Stimulated activated CD4-positive, alpha-beta T cell treated with anti-CD3 and anti-CD28 coated beads, Interleukin-12 subunit alpha, Interleukin-12 subunit beta, amount 100 ng/mL, for 4 hours (primary cell): ENCODE measurements around the gene USP7.
"Not testable (repeated sequence)": the region's sequence is repeated elsewhere in the genome, so short reads cannot be mapped to it uniquely, and the experiment has no call there.

Source experiments
- DNase-seq: peaks from one replicate; pipeline ENCODE4 v3.0.0-alpha.2; 2020

USP7 gene

GRCh38 chr16:8963821-8964441 is at the start of gene USP7:
Gene USP7 (minus strand): TSS chr16:8963906. CDS start chr16:8963285, 621 bp downstream.
- DNase-seq = peak; percentile 93

- no peak for DNase-seq
Measured at GRCh38 chr16:9013508-9013864, 49.8 kb upstream of the USP7 start.

- no peak for DNase-seq
Measured at GRCh38 chr16:9012848-9013507, 49.3 kb upstream of the USP7 start.

GRCh38 chr16:9012330-9012729 is 48.6 kb upstream of the USP7 start:
- DNase-seq = no peak

GRCh38 chr16:9008601-9009260 is 45.0 kb upstream of the USP7 start:
- peak; percentile 60 for DNase-seq

- no peak for DNase-seq
Measured at GRCh38 chr16:9007177-9007794, 43.6 kb upstream of the USP7 start.

- DNase-seq = no peak
Measured at GRCh38 chr16:9004183-9004582, 40.5 kb upstream of the USP7 start.

- DNase-seq = no peak
Measured at GRCh38 chr16:9003763-9004162, 40.1 kb upstream of the USP7 start.

- no peak for DNase-seq
Measured at GRCh38 chr16:9003322-9003721, 39.6 kb upstream of the USP7 start.

GRCh38 chr16:9002042-9002441 is 38.3 kb upstream of the USP7 start:
- no peak for DNase-seq

- no peak for DNase-seq
Measured at GRCh38 chr16:9000664-9001063, 37.0 kb upstream of the USP7 start.

GRCh38 chr16:8999800-9000199 is 36.1 kb upstream of the USP7 start:
- no peak for DNase-seq

- no peak for DNase-seq
Measured at GRCh38 chr16:8998108-8998507, 34.4 kb upstream of the USP7 start.

- no peak for DNase-seq
Measured at GRCh38 chr16:8996891-8997290, 33.2 kb upstream of the USP7 start.

GRCh38 chr16:8990445-8990844 is 26.7 kb upstream of the USP7 start:
- no peak for DNase-seq

- no peak for DNase-seq
Measured at GRCh38 chr16:8989099-8989878, 25.6 kb upstream of the USP7 start.

GRCh38 chr16:8986818-8987191 is 23.1 kb upstream of the USP7 start:
- no peak for DNase-seq

GRCh38 chr16:8986111-8986510 is 22.4 kb upstream of the USP7 start:
- no peak for DNase-seq

- DNase-seq = no peak
Measured at GRCh38 chr16:8982816-8983215, 19.1 kb upstream of the USP7 start.

GRCh38 chr16:8981901-8982300 is 18.2 kb upstream of the USP7 start:
- DNase-seq = not testable (repeated sequence)

GRCh38 chr16:8976189-8976588 is 12.5 kb upstream of the USP7 start:
- DNase-seq = not testable (repeated sequence)

GRCh38 chr16:8975039-8975438 is 11.3 kb upstream of the USP7 start:
- DNase-seq = no peak
